Vagina (tissue), 2 donors: ENCODE results near the gene BRMS1L.

ENCODE experiments used
- POLR2A ChIP-seq, 2 donors: fragments of 450-650 bp; IDR thresholded peaks; one replicate each; pipeline ENCODE4 v1.6.1; 2017; ENCODE audit warnings: antibody characterized with exemption in 2 of 2, mild to moderate bottlenecking in 2 of 2, moderate library complexity in 2 of 2
- POLR2AphosphoS5 ChIP-seq, 2 donors: sonication (generic); formaldehyde crosslinking; IDR thresholded peaks; one replicate each; pipeline ENCODE4 v1.9.0; 2017; ENCODE audit warnings: antibody characterized with exemption in 2 of 2, mild to moderate bottlenecking in 2 of 2, low read depth in 1 of 2; ENCODE audit not compliant: insufficient read depth in 1 of 2
- TF ChIP-seq, protein P1 (sequence below), 3 experiments: fragments of 450-650 bp in 2 of 3; fragments of 200-600 bp in 1 of 3; sonication (generic) in 1 of 3; IDR thresholded peaks; one replicate each; pipeline ENCODE4 v1.5.1; 2017 to 2019; ENCODE audit warnings: antibody characterized with exemption in 3 of 3, mild to moderate bottlenecking in 2 of 3, moderate library complexity in 2 of 3

DNA sequence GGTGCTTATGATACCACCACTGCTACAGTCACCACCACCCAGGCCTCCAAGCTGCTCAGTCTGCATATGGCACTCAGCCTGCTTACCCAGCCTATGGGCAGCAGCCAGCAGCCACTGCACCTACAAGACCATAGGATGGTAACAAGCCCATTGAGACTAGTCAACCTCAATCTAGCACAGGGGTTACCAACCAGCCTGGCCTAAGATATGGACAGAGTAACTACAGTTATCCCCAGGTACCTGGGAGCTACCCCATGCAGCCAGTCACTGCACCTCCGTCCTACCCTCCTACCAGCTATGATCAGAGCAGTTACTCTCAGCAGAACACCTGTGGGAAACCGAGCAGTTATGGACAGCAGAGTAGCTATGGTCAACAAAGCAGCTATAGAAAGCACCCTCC, 55.1 kb downstream of the BRMS1L start:
- TF ChIP-seq, protein P1, sequence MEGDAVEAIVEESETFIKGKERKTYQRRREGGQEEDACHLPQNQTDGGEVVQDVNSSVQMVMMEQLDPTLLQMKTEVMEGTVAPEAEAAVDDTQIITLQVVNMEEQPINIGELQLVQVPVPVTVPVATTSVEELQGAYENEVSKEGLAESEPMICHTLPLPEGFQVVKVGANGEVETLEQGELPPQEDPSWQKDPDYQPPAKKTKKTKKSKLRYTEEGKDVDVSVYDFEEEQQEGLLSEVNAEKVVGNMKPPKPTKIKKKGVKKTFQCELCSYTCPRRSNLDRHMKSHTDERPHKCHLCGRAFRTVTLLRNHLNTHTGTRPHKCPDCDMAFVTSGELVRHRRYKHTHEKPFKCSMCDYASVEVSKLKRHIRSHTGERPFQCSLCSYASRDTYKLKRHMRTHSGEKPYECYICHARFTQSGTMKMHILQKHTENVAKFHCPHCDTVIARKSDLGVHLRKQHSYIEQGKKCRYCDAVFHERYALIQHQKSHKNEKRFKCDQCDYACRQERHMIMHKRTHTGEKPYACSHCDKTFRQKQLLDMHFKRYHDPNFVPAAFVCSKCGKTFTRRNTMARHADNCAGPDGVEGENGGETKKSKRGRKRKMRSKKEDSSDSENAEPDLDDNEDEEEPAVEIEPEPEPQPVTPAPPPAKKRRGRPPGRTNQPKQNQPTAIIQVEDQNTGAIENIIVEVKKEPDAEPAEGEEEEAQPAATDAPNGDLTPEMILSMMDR (IDR thresholded peaks at IDR 0.05) = no peak
- TF ChIP-seq POLR2A (IDR thresholded peaks at IDR 0.05) (no peak), POLR2AphosphoS5 (IDR thresholded peaks at IDR 0.05; ENCODE audit: insufficient read depth in 1 of 2, low read depth in 1 of 2) (no peak)
